Measurements from ENCODE around the gene UGT1A1. TPM values are rescaled to one million over a fixed set of nuclear protein-coding genes. Genes with fewer than 3 reads are reported as not detected.

UGT1A1 gene
- total and polyA plus RNA-seq, 12 donors, result not detected

GRCh38 chr2:233789554-233789953, 29.5 kb downstream of the UGT1A1 start:
- peaks cover 0 to 3% (median 0%) of the 10 kb centered on the region in 11 donors for H3K9me3 ChIP-seq
- peaks cover 0 to 13% (median 0%) of the 10 kb centered on the region in 7 donors for H3K27me3 ChIP-seq
- TF ChIP-seq CTCF (IDR thresholded peaks at IDR 0.05), result no peak
- no peaks in the 10 kb centered on the region for H3K36me3 ChIP-seq
- no peak overlapping the region for H3K27ac ChIP-seq
- intact Hi-C loops (cut with DNase I), result no loop called here
- WGBS, 2 donors, result 92% methylated on average over 7 of the region's 7 CpGs
- ATAC-seq (no peak), DNase-seq (no peak)
- H3K4me3 ChIP-seq, result no peak overlapping the region
- H3K4me1 ChIP-seq, result no peaks in the 10 kb centered on the region

- no peak for TF ChIP-seq CTCF (IDR thresholded peaks at IDR 0.05)
- 80 to 82% methylated on average over 18 of the region's 18 CpGs for WGBS, 2 donors
- Histone ChIP-seq H3K27ac (no peak overlapping the region), H3K9me3 (peaks cover 0 to 3% (median 0%) of the 10 kb centered on the region in 11 donors), H3K36me3 (no peaks in the 10 kb centered on the region), H3K4me1 (no peaks in the 10 kb centered on the region), H3K4me3 (no peak overlapping the region), H3K27me3 (peaks cover 0 to 7% (median 0%) of the 10 kb centered on the region in 7 donors)
- no peak for DNase-seq
- no peak for ATAC-seq
- intact Hi-C loops (cut with DNase I), result no loop called here
Measured at GRCh38 chr2:233791151-233791882, 31.2 kb downstream of the UGT1A1 start.

- intact Hi-C loops (cut with DNase I), result no loop called here
- TF ChIP-seq CTCF (IDR thresholded peaks at IDR 0.05), result no peak
- WGBS, 2 donors, result 82 to 86% methylated on average over 9 of the region's 9 CpGs
- peaks cover 0 to 3% (median 0%) of the 10 kb centered on the region in 11 donors for H3K9me3 ChIP-seq
- no peak for ATAC-seq
- DNase-seq, result no peak
- no peak overlapping the region for H3K4me3 ChIP-seq
- no peak overlapping the region for H3K27ac ChIP-seq
- no peaks in the 10 kb centered on the region for H3K36me3 ChIP-seq
- no peaks in the 10 kb centered on the region for H3K4me1 ChIP-seq
- H3K27me3 ChIP-seq, result peaks cover 0 to 7% (median 0%) of the 10 kb centered on the region in 7 donors
Measured at GRCh38 chr2:233791883-233792329, 31.8 kb downstream of the UGT1A1 start.

- no peak overlapping the region for H3K27ac ChIP-seq
- H3K9me3 ChIP-seq, result peaks cover 0 to 4% (median 0%) of the 10 kb centered on the region in 11 donors
- no peaks in the 10 kb centered on the region for H3K36me3 ChIP-seq
- intact Hi-C loops (cut with DNase I), result no loop called here
- TF ChIP-seq CTCF (IDR thresholded peaks at IDR 0.05), result no peak
- no peak for ATAC-seq
- no peak overlapping the region for H3K4me3 ChIP-seq
- WGBS, 2 donors, result 86 to 93% methylated on average over 7 of the region's 7 CpGs
- DNase-seq, result no peak
- no peaks in the 10 kb centered on the region for H3K4me1 ChIP-seq
- H3K27me3 ChIP-seq, result peaks cover 0 to 7% (median 0%) of the 10 kb centered on the region in 7 donors
Measured at GRCh38 chr2:233792720-233793119, 32.6 kb downstream of the UGT1A1 start.

All from heart right ventricle (tissue), 16 donors.